ENCODE results near the gene ADRB2. TPM values are rescaled to one million over a fixed set of nuclear protein-coding genes. Genes with fewer than 3 reads are reported as not detected.

The ADRB2 gene
- total and polyA plus RNA-seq, 2 of the 13 experiments (the other 11 are each of a cell fraction or from before 2014, with no cell fraction given): not detected

DNA sequence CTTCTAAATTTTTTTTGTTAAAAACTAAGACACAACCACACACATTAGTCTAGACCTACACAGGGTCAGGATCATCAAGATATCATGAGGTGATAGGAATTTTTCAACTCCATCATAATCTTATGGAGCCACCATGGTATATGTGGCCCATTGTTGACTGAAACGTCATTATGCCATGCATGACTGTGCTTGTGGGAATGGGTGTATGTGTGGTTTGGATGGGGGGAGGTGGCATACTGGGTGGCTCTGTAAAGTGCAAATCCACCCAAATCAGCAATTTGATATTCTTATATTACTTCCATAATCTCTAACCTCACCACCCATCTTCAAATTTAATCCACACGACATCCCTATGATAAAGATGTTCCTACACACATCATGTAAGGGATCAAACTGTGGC, 21.0 kb downstream of the ADRB2 start:
- DNase-seq (ENCODE audit: low spot score) (no peak), FAIRE-seq (no peak), ATAC-seq (no peak)
- no peaks in the 10 kb centered on the region for H3K36me3 ChIP-seq (replicated peaks in 1 of 2; ENCODE audit: control insufficient read depth in 1 of 2, insufficient read depth in 2 of 2, low read length in 2 of 2)
- no peaks in the 10 kb centered on the region for H3K9me3 ChIP-seq (ENCODE audit: low read length)
- H3K4me3 ChIP-seq (replicated peaks in 1 of 3; ENCODE audit: insufficient read depth in 1 of 3, low read depth in 2 of 3, low read length in 3 of 3): no peak overlapping the region
- H3K27me3 ChIP-seq (ENCODE audit: control insufficient read depth in 1 of 2, insufficient read depth in 2 of 2, low read length in 2 of 2): no peaks in the 10 kb centered on the region
- intact Hi-C loops (cut with micrococcal nuclease; ENCODE audit: unreplicated experiment) (no loop called here), in situ Hi-C loops (cut with HindIII; ENCODE audit: extremely low pct_ligation_motif_present, low pct_unique_long_range_greater_than_20kb) (no loop called here)
- no peak overlapping the region for H3K4me2 ChIP-seq (ENCODE audit: low read depth, low read length)
- BruUV-seq (replicated peaks): no TSS peak
- 0% methylated on average over 2 of the region's 2 CpGs for WGBS (ENCODE audit: low lambda C conversion rate)
- TF ChIP-seq REXO4 (CRISPR knock-in tag; IDR thresholded peaks at IDR 0.05; ENCODE audit: borderline replicate concordance) (no peak), CREB1 (IDR thresholded peaks at IDR 0.05) (0 out of 2 replicates have a peak, but pooled peaks have one; percentile 11), CREB1 (CRISPR knock-in tag; IDR thresholded peaks at IDR 0.05) (no peak)
- POLR2A ChIA-PET: no interaction called here
- no peak overlapping the region for H2AFZ ChIP-seq (ENCODE audit: low read length)
- H3K4me1 ChIP-seq (ENCODE audit: insufficient read depth, low read length): no peaks in the 10 kb centered on the region
- no peaks in the 10 kb centered on the region for H4K20me1 ChIP-seq (ENCODE audit: insufficient read depth, low read length)
- no peak overlapping the region for H3K9ac ChIP-seq (ENCODE audit: insufficient read depth, low read depth, low read length)
- no peak overlapping the region for H3K27ac ChIP-seq (ENCODE audit: extremely low read length, insufficient read depth, low read length)
- H3K79me2 ChIP-seq (ENCODE audit: insufficient read depth, low read length): no peaks in the 10 kb centered on the region
- CTCF ChIA-PET (ENCODE audit: low intra/inter-chr PET ratio, low total read pairs): no interaction called here

DNA sequence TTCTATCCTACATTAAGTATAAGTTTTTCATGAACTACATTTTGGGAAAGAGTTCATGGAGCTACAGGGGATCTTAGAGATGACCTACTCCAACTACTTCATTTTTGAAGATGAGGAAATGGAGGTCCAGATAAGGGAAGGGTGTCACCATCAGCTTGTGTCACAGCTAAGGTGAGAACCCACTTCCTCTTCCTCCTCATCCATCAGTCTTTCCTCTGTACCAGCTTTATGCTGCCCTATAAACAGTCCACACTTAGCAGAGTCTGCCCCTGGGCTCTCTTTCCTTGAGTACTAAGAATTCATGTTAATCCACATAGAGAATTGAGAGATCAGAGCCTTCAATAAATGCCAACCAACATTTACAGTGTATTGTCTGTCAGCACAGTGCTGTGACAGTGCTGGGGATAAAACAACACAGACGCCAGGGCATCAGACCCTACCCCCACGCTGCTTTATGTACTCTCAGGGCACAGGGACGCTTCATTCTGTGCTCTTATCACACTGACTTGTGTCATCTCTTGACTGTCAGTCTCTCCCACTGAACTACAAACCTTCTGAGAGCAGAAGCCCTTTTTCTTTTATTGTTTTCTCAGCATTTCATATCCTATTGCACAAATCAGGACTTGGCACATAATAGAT, 22.1 kb downstream of the ADRB2 start:
- POLR2A ChIA-PET: no interaction called here
- H3K4me2 ChIP-seq (ENCODE audit: low read depth, low read length): no peak overlapping the region
- CTCF ChIA-PET (ENCODE audit: low intra/inter-chr PET ratio, low total read pairs): no interaction called here
- in situ Hi-C loops (cut with HindIII; ENCODE audit: extremely low pct_ligation_motif_present, low pct_unique_long_range_greater_than_20kb) (no loop called here), intact Hi-C loops (cut with micrococcal nuclease; ENCODE audit: unreplicated experiment) (no loop called here)
- H3K4me1 ChIP-seq (ENCODE audit: insufficient read depth, low read length): no peaks in the 10 kb centered on the region
- no peaks in the 10 kb centered on the region for H3K36me3 ChIP-seq (replicated peaks in 1 of 2; ENCODE audit: control insufficient read depth in 1 of 2, insufficient read depth in 2 of 2, low read length in 2 of 2)
- BruUV-seq (replicated peaks): no TSS peak
- no peaks in the 10 kb centered on the region for H3K79me2 ChIP-seq (ENCODE audit: insufficient read depth, low read length)
- ATAC-seq (no peak), FAIRE-seq (no peak), DNase-seq (ENCODE audit: low spot score) (no peak)
- H3K9ac ChIP-seq (ENCODE audit: insufficient read depth, low read depth, low read length): no peak overlapping the region
- H3K9me3 ChIP-seq (ENCODE audit: low read length): no peaks in the 10 kb centered on the region
- H3K27ac ChIP-seq (ENCODE audit: extremely low read length, insufficient read depth, low read length): no peak overlapping the region
- H2AFZ ChIP-seq (ENCODE audit: low read length): no peak overlapping the region
- H3K4me3 ChIP-seq (replicated peaks in 1 of 3; ENCODE audit: insufficient read depth in 1 of 3, low read depth in 2 of 3, low read length in 3 of 3): no peak overlapping the region
- WGBS (ENCODE audit: low lambda C conversion rate): 0% methylated on average over 3 of the region's 3 CpGs
- no peaks in the 10 kb centered on the region for H4K20me1 ChIP-seq (ENCODE audit: insufficient read depth, low read length)
- H3K27me3 ChIP-seq (ENCODE audit: control insufficient read depth in 1 of 2, insufficient read depth in 2 of 2, low read length in 2 of 2): no peaks in the 10 kb centered on the region
- TF ChIP-seq IRX3 (CRISPR knock-in tag; IDR thresholded peaks at IDR 0.05; ENCODE audit: borderline replicate concordance, low read depth): no peak
- TF ChIP-seq ZNF503 (CRISPR knock-in tag; IDR thresholded peaks at IDR 0.05): no peak
- no peak for TF ChIP-seq ZNF253 (CRISPR knock-in tag; IDR thresholded peaks at IDR 0.05; ENCODE audit: borderline replicate concordance)
- no peak for TF ChIP-seq EP300 (IDR thresholded peaks at IDR 0.05; ENCODE audit: low read depth in 2 of 2, low read length in 2 of 2)
- no peak for TF ChIP-seq EP300 (CRISPR knock-in tag; IDR thresholded peaks at IDR 0.05; ENCODE audit: borderline replicate concordance)
- no peak for TF ChIP-seq ZNF576 (CRISPR knock-in tag; IDR thresholded peaks at IDR 0.05)
- no peak for TF ChIP-seq HNF1A (IDR thresholded peaks at IDR 0.05; ENCODE audit: low read depth)
- TF ChIP-seq HNF1A (CRISPR knock-in tag; IDR thresholded peaks at IDR 0.05; ENCODE audit: borderline replicate concordance): no peak
- no peak for TF ChIP-seq KAT7 (CRISPR knock-in tag; IDR thresholded peaks at IDR 0.05; ENCODE audit: borderline replicate concordance)
- TF ChIP-seq NAIF1 (CRISPR knock-in tag; IDR thresholded peaks at IDR 0.05; ENCODE audit: borderline replicate concordance): no peak

Measured in HepG2 (cell line).